IMR-90 (cell line): ENCODE data around the gene SLC37A1. TPM values are rescaled to one million over a fixed set of nuclear protein-coding genes. Genes with fewer than 3 reads are reported as not detected.

Experiments used
- ATAC-seq: fragments of 200-7000 bp; cut with Tn5 transposase; 2 replicates; pipeline ENCODE4 v1.9.1; 2020; ENCODE audit warnings: low read depth, mild to moderate bottlenecking, moderate library complexity
- BruUV-seq: library from RNA; stranded (reverse); fragments of 400-500 nt; replicated peaks from 2 replicates; lab custom pipeline; 2021; lab: Mats Ljungman, UMichigan
- CTCF ChIA-PET: fragments of 300-600 bp; formaldehyde crosslinking; extraction: SDS; loops from one replicate; lab custom pipeline; 2021; ENCODE audit warnings: antibody characterized with exemption; lab: Yijun Ruan, JAX
- POLR2A ChIA-PET: fragments of 300-600 bp; sonication (Branson Sonifier 250); formaldehyde crosslinking; loops from one replicate; lab custom pipeline; 2022; ENCODE audit warnings: antibody characterized with exemption; ENCODE audit not compliant: unreplicated experiment; lab: Charles Lee
- DNase-seq: peaks from one replicate; pipeline ENCODE4 v3.0.0; 2013
- H2AFZ ChIP-seq: replicated peaks from 2 replicates; pipeline ENCODE3; 2013; ENCODE audit warnings: low read length, mild to moderate bottlenecking; ENCODE audit not compliant: poor library complexity
- H2AK5ac ChIP-seq: 2 replicates; pipeline ENCODE4 v1.6.1; 2013; ENCODE audit warnings: low read depth, low read length, inconsistent platforms
- H2AK9ac ChIP-seq: replicated peaks from 2 replicates; pipeline ENCODE3; 2013; ENCODE audit warnings: mild to moderate bottlenecking, low read depth, low read length, moderate library complexity; ENCODE audit not compliant: poor library complexity
- H2BK120ac ChIP-seq: 2 replicates; pipeline ENCODE4 v1.6.1; 2013; ENCODE audit warnings: low read depth, low read length, inconsistent platforms
- H2BK15ac ChIP-seq: 3 replicates; pipeline ENCODE4 v1.6.1; 2013; ENCODE audit warnings: low read depth, low read length, inconsistent platforms
- H2BK20ac ChIP-seq: 2 replicates; pipeline ENCODE4 v1.6.1; 2013; ENCODE audit warnings: low read depth, mild to moderate bottlenecking, inconsistent platforms, low read length, moderate library complexity
- H2BK5ac ChIP-seq: 2 replicates; pipeline ENCODE4 v1.6.1; 2013; ENCODE audit warnings: mild to moderate bottlenecking, low read depth, low read length, inconsistent platforms; ENCODE audit not compliant: poor library complexity, severe bottlenecking
- H3K14ac ChIP-seq: replicated peaks from 2 replicates; pipeline ENCODE4 v1.6.1; 2013; ENCODE audit warnings: low read depth, low read length, inconsistent platforms
- H3K18ac ChIP-seq: 2 replicates; pipeline ENCODE4 v1.6.1; 2013; ENCODE audit warnings: low read depth, low read length, control low read depth
- H3K23ac ChIP-seq: 2 replicates; pipeline ENCODE4 v1.6.1; 2013; ENCODE audit warnings: low read depth, low read length, inconsistent platforms
- H3K27ac ChIP-seq: 2 replicates; pipeline ENCODE4 v1.5.1; 2013; ENCODE audit warnings: mild to moderate bottlenecking, control low read depth, low read length; ENCODE audit not compliant: insufficient read depth
- H3K27me3 ChIP-seq: 2 replicates; pipeline ENCODE4 v1.6.1; 2013; ENCODE audit warnings: low read length; ENCODE audit not compliant: control insufficient read depth, insufficient read depth
- H3K36me3 ChIP-seq: 2 replicates; pipeline ENCODE4 v1.6.1; 2013; ENCODE audit warnings: low read length, mixed read lengths; ENCODE audit not compliant: control insufficient read depth, insufficient read depth
- H3K4ac ChIP-seq: 2 replicates; pipeline ENCODE4 v1.6.1; 2013; ENCODE audit warnings: low read depth, low read length, inconsistent platforms
- H3K4me1 ChIP-seq: 2 replicates; pipeline ENCODE4 v1.6.1; 2013; ENCODE audit warnings: low read length, mixed read lengths; ENCODE audit not compliant: control insufficient read depth, insufficient read depth
- H3K4me2 ChIP-seq: 2 replicates; pipeline ENCODE4 v1.6.1; 2013; ENCODE audit warnings: low read depth, mild to moderate bottlenecking, control low read depth, low read length, moderate library complexity
- H3K4me3 ChIP-seq: 2 replicates; pipeline ENCODE4 v1.5.1; 2013; ENCODE audit warnings: low read depth, mild to moderate bottlenecking, control low read depth, low read length, moderate library complexity; ENCODE audit not compliant: insufficient read depth
- H3K56ac ChIP-seq: 2 replicates; pipeline ENCODE4 v1.6.1; 2013; ENCODE audit warnings: low read length, inconsistent platforms; ENCODE audit not compliant: insufficient read depth; ENCODE audit errors: extremely low read depth
- H3K79me1 ChIP-seq, 2 experiments: 2 replicates each; pipeline ENCODE4 v1.6.1; 2013; ENCODE audit warnings: low read length in 2 of 2, inconsistent platforms in 1 of 2, low read depth in 1 of 2
- H3K9ac ChIP-seq: 2 replicates; pipeline ENCODE4 v1.6.1; 2013; ENCODE audit warnings: low read depth, low read length, control low read depth
- H3K9me1 ChIP-seq: 2 replicates; pipeline ENCODE4 v1.6.1; 2013; ENCODE audit warnings: low read length, inconsistent platforms; ENCODE audit not compliant: insufficient read depth
- H3K9me3 ChIP-seq: 2 replicates; pipeline ENCODE4 v1.6.1; 2013; ENCODE audit warnings: low read length; ENCODE audit not compliant: control insufficient read depth, insufficient read depth
- H4K20me1 ChIP-seq: 2 replicates; pipeline ENCODE4 v1.6.1; 2013; ENCODE audit warnings: low read length, inconsistent platforms; ENCODE audit not compliant: insufficient read depth
- H4K5ac ChIP-seq: 2 replicates; pipeline ENCODE4 v1.6.1; 2013; ENCODE audit warnings: mild to moderate bottlenecking, low read depth, low read length, control low read depth
- H4K8ac ChIP-seq, 2 experiments: 2 replicates each; pipeline ENCODE4 v1.6.1; 2013; ENCODE audit warnings: low read depth in 2 of 2, low read length in 2 of 2, control low read depth in 1 of 2, inconsistent platforms in 1 of 2
- H4K91ac ChIP-seq: 2 replicates; pipeline ENCODE4 v1.6.1; 2013; ENCODE audit warnings: low read depth, low read length, inconsistent platforms; ENCODE audit not compliant: insufficient read depth
- POLR2A ChIP-seq: IDR thresholded peaks from 2 replicates; pipeline ENCODE4 v1.6.1; 2012; ENCODE audit warnings: mild to moderate bottlenecking, low read depth, low read length
- WGBS, 2 experiments: methylation state at CpG; one replicate each; pipeline versions ENCODE4 v1.1.5 to v1.1.7; 2013; ENCODE audit warnings: missing lambda C conversion rate in 2 of 2; ENCODE audit not compliant: insufficient read length in 1 of 2; ENCODE audit errors: extremely low coverage in 2 of 2; 5-methylcytosine and 5-hydroxymethylcytosine counted together
- dilution Hi-C: fragments of 300-500 bp; cut with HindIII; formaldehyde crosslinking; loops from one replicate; pipeline ENCODE4 v1.14.3; 2018; ENCODE audit warnings: low sequenced_read_pairs; ENCODE audit not compliant: unreplicated experiment
- in situ Hi-C: fragments of 300-500 bp; cut with MboI; formaldehyde crosslinking; loops from 3 replicates; pipeline ENCODE4 v1.14.3; 2019; ENCODE audit warnings: low sequenced_read_pairs, inconsistent platforms, mixed read lengths
- intact Hi-C: fragments of 100-400 bp; cut with micrococcal nuclease; formaldehyde crosslinking; loops from 2 replicates; pipeline ENCODE4 v1.10.0; 2022
- polyA plus RNA-seq, 3 experiments: library from polyadenylated mRNA; depleted of rRNA; stranded (reverse); fragments of >200 nt; gene quantifications; 2 replicates each; pipeline ENCODE4 v1.2.3, GENCODE V29; 2012; ENCODE audit warnings: low replicate concordance in 1 of 3
- total RNA-seq: library from RNA; depleted of rRNA; stranded (reverse); fragments of >200 nt; gene quantifications from 2 replicates; pipeline ENCODE4 v1.2.3, GENCODE V29; 2012
- TF ChIP-seq, protein P1 (sequence below): conservative IDR thresholded peaks from 2 replicates; pipeline ENCODE4 v1.5.1; 2012; ENCODE audit warnings: mild to moderate bottlenecking, low read depth, low read length, improper control_type of control experiment
- TF ChIP-seq, protein P2 (sequence below): fragments of 150-350 bp; IDR thresholded peaks from 2 replicates; pipeline ENCODE4 v1.6.1; 2016; ENCODE audit warnings: low read depth, mild to moderate bottlenecking, low read length, moderate library complexity, borderline replicate concordance

The SLC37A1 gene
- total and polyA plus RNA-seq, 2 of the 4 experiments (the other 2 are of a cell fraction): 0.36 to 0.48 TPM

DNA sequence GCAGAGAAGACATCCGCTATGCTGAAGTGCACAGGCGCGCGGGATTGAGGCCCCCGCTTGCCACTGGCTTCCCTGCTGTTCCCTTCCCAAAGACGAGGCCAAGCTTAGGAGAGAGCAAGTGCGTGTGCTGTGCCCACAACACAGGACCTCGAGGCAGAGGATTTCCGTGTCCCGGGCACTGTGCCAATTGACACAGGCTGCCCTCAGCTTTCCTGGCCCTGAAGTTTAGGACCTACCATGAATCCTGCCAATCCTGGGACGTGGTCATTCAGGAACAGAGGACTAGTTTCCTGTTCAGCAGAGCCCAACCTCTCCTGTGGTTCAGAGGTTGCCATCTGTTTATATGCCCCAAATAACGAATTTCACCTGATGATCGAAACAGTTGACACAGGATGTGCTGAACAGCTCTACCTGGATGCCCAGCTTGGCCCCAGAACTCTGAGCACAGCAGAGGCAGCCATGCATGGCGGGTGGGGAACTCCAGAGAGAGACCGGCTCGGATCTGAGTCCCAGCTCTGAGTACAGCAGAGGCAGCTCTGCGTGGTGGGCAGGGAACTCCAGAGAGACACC, 22.0 kb downstream of the SLC37A1 start:
- no peak overlapping the region for H2BK120ac ChIP-seq
- no peak overlapping the region for H2BK15ac ChIP-seq
- H4K20me1 ChIP-seq: no peaks in the 10 kb centered on the region
- H3K18ac ChIP-seq: no peak overlapping the region
- ChIA-PET POLR2A (no interaction called here), CTCF (interaction anchor here (0.6 kb wide), 1 partner anchor 55 kb away, joined by 3 read pairs; no protein-coding TSS in a partner anchor)
- TF ChIP-seq, protein P1, sequence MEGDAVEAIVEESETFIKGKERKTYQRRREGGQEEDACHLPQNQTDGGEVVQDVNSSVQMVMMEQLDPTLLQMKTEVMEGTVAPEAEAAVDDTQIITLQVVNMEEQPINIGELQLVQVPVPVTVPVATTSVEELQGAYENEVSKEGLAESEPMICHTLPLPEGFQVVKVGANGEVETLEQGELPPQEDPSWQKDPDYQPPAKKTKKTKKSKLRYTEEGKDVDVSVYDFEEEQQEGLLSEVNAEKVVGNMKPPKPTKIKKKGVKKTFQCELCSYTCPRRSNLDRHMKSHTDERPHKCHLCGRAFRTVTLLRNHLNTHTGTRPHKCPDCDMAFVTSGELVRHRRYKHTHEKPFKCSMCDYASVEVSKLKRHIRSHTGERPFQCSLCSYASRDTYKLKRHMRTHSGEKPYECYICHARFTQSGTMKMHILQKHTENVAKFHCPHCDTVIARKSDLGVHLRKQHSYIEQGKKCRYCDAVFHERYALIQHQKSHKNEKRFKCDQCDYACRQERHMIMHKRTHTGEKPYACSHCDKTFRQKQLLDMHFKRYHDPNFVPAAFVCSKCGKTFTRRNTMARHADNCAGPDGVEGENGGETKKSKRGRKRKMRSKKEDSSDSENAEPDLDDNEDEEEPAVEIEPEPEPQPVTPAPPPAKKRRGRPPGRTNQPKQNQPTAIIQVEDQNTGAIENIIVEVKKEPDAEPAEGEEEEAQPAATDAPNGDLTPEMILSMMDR: no peak
- no peak for TF ChIP-seq POLR2A
- TF ChIP-seq, protein P2, sequence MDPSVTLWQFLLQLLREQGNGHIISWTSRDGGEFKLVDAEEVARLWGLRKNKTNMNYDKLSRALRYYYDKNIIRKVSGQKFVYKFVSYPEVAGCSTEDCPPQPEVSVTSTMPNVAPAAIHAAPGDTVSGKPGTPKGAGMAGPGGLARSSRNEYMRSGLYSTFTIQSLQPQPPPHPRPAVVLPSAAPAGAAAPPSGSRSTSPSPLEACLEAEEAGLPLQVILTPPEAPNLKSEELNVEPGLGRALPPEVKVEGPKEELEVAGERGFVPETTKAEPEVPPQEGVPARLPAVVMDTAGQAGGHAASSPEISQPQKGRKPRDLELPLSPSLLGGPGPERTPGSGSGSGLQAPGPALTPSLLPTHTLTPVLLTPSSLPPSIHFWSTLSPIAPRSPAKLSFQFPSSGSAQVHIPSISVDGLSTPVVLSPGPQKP: no peak
- no peak overlapping the region for H3K4me2 ChIP-seq
- WGBS, 2 experiments: 66% methylated on average over 12 of the region's 17 CpGs; no CpG with 5 or more reads in 1 of the 2 experiments
- no peak overlapping the region for H3K4me3 ChIP-seq
- no peak overlapping the region for H3K23ac ChIP-seq
- no peak overlapping the region for H2AK5ac ChIP-seq
- no peak overlapping the region for H2BK20ac ChIP-seq
- H3K56ac ChIP-seq: no peak overlapping the region
- no peak overlapping the region for H2AK9ac ChIP-seq
- H3K27me3 ChIP-seq: peaks cover 30% of the 10 kb centered on the region; the same call in 1 of the 2 replicates
- intact Hi-C loops (no loop called here), in situ Hi-C loops (no loop called here), dilution Hi-C loops (no loop called here)
- H2AFZ ChIP-seq: no peak overlapping the region
- H3K9me3 ChIP-seq: no peaks in the 10 kb centered on the region
- no peaks in the 10 kb centered on the region for H3K9me1 ChIP-seq
- H4K91ac ChIP-seq: no peak overlapping the region
- DNase-seq (no peak), ATAC-seq (no peak)
- H3K4ac ChIP-seq: no peak overlapping the region
- H2BK5ac ChIP-seq: no peak overlapping the region
- H3K79me1 ChIP-seq: no peaks in the 10 kb centered on the region
- H3K27ac ChIP-seq: no peak overlapping the region
- H3K14ac ChIP-seq: no peak overlapping the region
- H3K9ac ChIP-seq: no peak overlapping the region
- H3K4me1 ChIP-seq: no peaks in the 10 kb centered on the region
- H4K5ac ChIP-seq: no peak overlapping the region
- no peak overlapping the region for H4K8ac ChIP-seq
- H3K36me3 ChIP-seq: no peaks in the 10 kb centered on the region
- BruUV-seq: no TSS peak
